Embryonic facial prominence (tissue), 1 donor: ENCODE results near the gene SLC27A4.

Experiments used
- DNase-seq: peaks from one replicate; pipeline ENCODE4 v3.0.0-alpha.2; 2016; ENCODE audit errors: extremely low spot score

The SLC27A4 gene

DNA sequence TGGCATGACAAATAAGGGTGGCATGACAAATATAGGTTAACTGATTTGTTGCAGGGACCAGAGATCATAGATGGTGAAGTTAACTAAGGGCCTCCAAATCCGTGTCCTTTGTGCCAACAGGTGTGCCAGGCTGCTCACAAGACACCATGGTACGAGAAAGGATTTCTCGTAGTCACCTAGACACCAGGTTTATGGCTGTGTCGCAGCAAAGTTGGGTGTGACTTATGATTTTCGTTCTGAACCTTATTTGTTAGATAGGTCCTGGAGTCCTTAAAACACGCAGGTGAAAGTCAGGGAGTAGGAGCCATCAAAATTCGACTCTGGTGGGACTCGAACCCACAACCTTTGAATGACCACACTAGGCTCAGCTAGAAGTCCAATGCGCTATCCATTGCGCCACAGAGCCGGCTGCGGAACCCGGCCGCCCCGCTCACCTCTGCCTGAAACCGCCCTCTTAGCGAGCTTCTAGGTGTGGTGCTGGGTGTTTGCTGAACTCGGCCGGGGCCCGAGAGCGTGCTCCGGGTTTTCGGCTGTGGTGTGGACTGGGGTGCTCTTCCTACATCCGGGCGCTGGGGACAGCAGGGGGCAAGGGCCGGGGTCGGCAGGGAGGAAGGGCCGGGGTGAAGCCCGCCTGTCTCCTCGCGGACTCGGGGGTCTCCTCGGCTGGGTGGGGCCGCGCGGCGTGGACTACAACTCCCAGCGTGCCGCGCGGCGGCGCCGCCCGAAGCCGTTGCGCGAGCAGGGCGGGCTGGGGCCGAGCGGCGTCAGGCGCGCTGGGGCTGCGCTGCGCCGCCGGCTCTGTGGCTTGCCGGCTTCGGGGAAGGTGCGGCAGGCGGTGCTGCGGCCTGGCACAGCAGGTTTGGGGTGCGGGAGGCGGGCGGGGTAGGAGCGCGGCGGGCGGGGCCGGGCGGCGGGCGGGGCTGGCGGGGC, at the start of gene SLC27A4:
TSS of gene SLC27A4 (plus strand) at position 767 of the 930 bp plus-strand sequence. CDS start 2,606 bp downstream, outside the sequence.
- no peak for DNase-seq

- no peak for DNase-seq
Measured at GRCh38 chr9:128292009-128292408, 48.3 kb upstream of the SLC27A4 start.

GRCh38 chr9:128293091-128293490, 47.2 kb upstream of the SLC27A4 start:
- no peak for DNase-seq

GRCh38 chr9:128294142-128294541, 46.2 kb upstream of the SLC27A4 start:
- no peak for DNase-seq

GRCh38 chr9:128296340-128297220, 43.7 kb upstream of the SLC27A4 start:
- DNase-seq: no peak

DNA sequence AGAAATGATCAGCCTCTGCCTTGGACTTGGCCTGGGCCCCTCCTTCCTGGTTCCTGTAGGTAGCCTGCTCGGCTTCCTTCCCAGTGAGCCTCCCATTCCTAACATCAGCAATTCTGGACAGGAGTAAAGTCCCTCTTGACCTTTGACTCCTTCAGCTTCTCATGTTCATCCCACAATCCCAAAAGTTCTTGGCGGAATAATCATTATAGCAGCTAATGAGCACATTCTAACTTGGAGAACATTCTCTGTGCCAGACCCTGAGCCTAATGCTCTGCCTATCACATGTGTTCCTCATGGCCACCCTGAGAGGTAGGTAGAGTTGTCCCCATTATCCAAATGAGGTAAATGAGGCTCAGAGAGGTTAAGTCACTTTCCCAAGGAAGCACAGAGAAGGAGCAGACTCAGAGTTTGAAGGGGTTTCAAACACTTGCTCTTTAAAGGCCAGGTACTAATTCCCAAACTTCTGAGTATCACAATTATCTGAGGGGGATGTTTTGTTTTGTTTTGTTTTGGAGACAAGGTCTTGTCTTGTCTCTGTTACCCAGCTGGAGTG, 43.0 kb upstream of the SLC27A4 start:
- no peak for DNase-seq

GRCh38 chr9:128298535-128299482, 41.5 kb upstream of the SLC27A4 start:
- no peak for DNase-seq

DNA sequence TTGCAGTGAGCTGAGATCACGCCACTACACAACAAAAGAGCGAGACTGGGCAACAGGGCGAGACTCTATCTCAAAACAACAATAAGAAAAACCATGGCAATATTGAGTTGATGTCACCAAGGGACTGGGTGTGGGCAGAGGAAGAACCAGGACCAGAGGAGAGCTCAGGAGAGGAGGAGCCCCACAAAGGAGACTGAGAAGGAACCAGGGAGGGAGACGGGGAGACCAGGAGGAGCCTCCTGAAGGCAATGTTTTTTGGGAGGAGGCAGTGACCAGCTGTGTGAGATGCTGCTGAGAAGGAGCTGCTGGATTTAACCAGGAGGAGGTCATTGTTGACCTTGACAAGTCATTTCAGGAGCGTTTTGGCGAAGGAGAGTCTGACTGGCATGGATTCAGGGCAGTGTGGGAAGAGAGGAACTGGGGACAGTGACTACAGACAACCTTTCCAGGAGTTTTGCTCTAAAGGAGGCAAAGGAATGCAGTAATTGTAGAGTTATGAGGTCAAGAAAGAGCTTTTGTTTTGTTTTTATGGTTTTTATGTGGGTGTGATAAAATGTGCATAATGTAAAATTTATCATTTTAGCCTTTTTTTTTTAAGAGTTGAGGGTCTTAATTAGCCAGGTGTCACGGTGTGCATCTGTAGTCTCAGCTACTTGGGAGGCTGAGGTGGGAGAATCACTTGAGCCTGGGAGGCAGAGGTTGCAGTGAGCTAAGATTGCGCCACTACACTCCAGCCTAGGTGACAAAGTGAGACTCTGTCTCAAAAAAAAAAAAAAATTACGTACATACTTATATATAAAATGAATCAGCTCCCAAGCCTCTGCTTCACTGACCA, 36.0 kb upstream of the SLC27A4 start:
- no peak for DNase-seq

DNA sequence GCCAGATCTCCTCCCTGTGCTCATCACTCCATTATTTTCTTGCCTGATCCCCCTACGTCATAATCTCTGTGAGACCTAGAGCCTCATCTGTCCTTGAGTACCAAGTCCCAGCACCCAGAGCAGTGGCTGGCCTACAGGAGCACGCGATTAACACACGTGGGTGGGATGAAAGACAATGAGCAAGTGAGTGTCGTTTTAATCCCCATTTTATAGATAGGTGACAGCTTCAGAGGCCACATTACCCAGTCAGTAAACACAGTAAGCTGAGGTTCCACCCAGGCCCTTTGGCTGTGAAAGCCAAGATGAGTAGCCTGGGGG, 35.4 kb upstream of the SLC27A4 start:
- DNase-seq: no peak

DNA sequence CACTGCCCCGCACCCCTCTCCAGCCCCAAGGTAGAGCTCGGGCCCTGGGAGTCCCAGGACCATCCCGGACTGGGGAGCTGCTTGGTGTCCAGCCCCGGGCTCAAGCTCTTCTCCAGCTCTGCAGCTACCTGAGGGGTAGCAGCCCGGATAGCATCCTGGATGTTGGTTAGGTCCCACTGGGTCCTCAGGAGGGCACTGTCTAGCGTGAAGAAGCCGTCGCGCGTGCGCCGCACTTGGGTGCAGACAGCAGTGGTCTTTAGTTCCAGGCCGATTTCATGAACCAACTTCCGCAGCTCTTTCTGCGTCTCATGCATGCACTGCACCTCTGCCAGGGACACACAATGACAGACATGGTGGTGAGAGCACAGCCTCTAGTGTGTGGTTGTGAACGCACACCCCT, 30.8 kb upstream of the SLC27A4 start:
- DNase-seq: no peak

GRCh38 chr9:128310461-128310860, 29.9 kb upstream of the SLC27A4 start:
- no peak for DNase-seq

DNA sequence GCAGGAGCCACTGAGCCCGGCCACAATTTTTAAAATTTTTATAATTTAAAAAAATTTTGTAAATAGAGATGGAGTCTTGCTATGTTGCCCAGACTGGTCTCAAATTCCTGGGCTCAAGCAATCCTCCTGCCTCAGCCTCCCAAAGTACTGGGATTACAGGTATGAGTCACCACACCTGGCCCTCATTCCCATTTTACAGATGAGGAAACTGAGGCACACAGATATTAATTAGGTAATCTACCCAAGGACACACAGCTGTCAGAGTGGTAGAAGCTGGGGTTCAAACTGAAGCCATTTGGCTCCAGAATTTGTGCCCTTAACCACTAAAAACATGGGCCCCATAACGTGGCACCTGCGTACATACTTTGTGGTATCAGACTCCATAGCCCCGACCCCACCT, 25.6 kb upstream of the SLC27A4 start:
- DNase-seq: no peak

- DNase-seq: no peak
Measured at GRCh38 chr9:128316421-128316820, 23.9 kb upstream of the SLC27A4 start.

- no peak for DNase-seq
Measured at GRCh38 chr9:128317629-128318028, 22.7 kb upstream of the SLC27A4 start.

DNA sequence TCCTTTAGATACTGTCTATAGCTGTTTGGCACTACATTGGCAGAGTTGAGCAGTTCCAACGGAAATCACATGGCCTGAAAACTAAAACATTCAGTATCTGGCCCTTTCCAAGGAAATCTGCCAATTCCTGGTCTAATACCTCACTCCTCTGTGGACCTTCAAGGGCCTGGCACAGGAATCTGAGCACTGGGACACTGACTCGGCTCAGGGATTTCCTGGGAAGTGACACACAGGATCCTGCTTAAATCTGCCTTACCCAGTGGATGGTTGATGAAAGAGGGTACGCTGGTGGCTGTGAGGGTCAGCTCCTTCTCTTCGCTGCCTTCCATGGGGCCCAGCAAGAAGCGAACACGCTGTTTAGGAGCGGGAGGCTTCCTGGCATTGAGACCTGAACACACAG, 19.0 kb upstream of the SLC27A4 start:
- no peak for DNase-seq

GRCh38 chr9:128321879-128322403, 18.4 kb upstream of the SLC27A4 start:
- DNase-seq: no peak

GRCh38 chr9:128322404-128323211, 17.7 kb upstream of the SLC27A4 start, which contains the start of the genes COQ4 and TRUB2:
Gene COQ4, plus strand, starts transcription at chr9:128322839. Its CDS starts 20 bp downstream, at chr9:128322859.
Gene TRUB2, minus strand, starts transcription at chr9:128322447. Its CDS starts 39 bp downstream, at chr9:128322408.
- peak; percentile 90 for DNase-seq

GRCh38 chr9:128323212-128323730, 17.1 kb upstream of the SLC27A4 start:
- DNase-seq: no peak

DNA sequence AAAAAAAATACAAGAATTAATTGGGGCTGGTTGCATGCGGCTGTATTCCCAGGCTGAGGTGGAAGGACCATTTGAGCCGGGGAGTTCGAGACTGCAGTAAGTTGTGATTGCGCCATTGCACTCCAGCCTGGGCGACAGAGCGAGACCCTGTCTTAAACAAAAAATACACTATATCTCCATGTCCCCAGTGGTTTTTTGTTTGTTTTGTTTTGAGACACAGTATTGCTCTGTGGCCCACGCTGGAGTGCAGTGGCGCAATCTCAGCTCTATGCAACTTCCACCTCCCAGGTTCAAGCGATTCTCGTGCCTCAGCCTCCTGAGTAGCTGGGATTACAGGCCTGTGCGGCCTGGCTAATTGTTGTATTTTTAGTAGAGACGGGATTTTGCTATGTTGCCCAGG, 16.5 kb upstream of the SLC27A4 start:
- DNase-seq: no peak
